Parathyroid adenoma (tissue), 2 donors: Measurements from ENCODE around the gene INPP5A.

Source experiments
- H2AFZ ChIP-seq: fragments of 300-600 bp; sonication (generic); one replicate; pipeline ENCODE4 v1.7.0; 2017; ENCODE audit warnings: antibody characterized with exemption, mild to moderate bottlenecking
- H3K27ac ChIP-seq: fragments of 300-600 bp; sonication (generic); one replicate; pipeline ENCODE4 v1.7.0; 2017
- H3K27me3 ChIP-seq: fragments of 300-600 bp; sonication (generic); one replicate; pipeline ENCODE4 v1.7.0; 2017; ENCODE audit warnings: low read length; ENCODE audit not compliant: control insufficient read depth, insufficient read depth
- H3K36me3 ChIP-seq: fragments of 300-600 bp; sonication (generic); one replicate; pipeline ENCODE4 v1.7.0; 2017; ENCODE audit warnings: low read length; ENCODE audit not compliant: control insufficient read depth, insufficient read depth
- H3K4me1 ChIP-seq: fragments of 300-600 bp; sonication (generic); one replicate; pipeline ENCODE4 v1.7.0; 2017; ENCODE audit warnings: control low read depth
- H3K4me2 ChIP-seq: fragments of 300-600 bp; sonication (generic); one replicate; pipeline ENCODE4 v1.7.0; 2017; ENCODE audit warnings: low read length
- H3K4me3 ChIP-seq: fragments of 300-600 bp; sonication (generic); one replicate; pipeline ENCODE4 v1.7.0; 2017; ENCODE audit warnings: low read depth, low read length
- H3K79me2 ChIP-seq: fragments of 300-600 bp; sonication (generic); one replicate; pipeline ENCODE4 v1.7.0; 2017; ENCODE audit warnings: control low read depth
- H3K9ac ChIP-seq: fragments of 300-600 bp; sonication (generic); one replicate; pipeline ENCODE4 v1.7.0; 2017; ENCODE audit warnings: mild to moderate bottlenecking
- H3K9me3 ChIP-seq: fragments of 300-600 bp; sonication (generic); one replicate; pipeline ENCODE4 v1.7.0; 2017; ENCODE audit warnings: low read length; ENCODE audit not compliant: control insufficient read depth
- CTCF ChIP-seq: fragments of 300-600 bp; sonication (generic); IDR thresholded peaks from one replicate; pipeline ENCODE4 v1.7.0; 2017; ENCODE audit warnings: antibody characterized with exemption, mild to moderate bottlenecking
- donor health status: primary hyperparathyroidism.

The INPP5A gene

GRCh38 chr10:132750936-132751335, 213.3 kb downstream of the INPP5A start:
- H3K4me3 ChIP-seq = no peak overlapping the region
- no peaks in the 10 kb centered on the region for H3K27me3 ChIP-seq
- H3K4me2 ChIP-seq = no peak overlapping the region
- H3K36me3 ChIP-seq = no peaks in the 10 kb centered on the region
- TF ChIP-seq CTCF = no peak
- no peaks in the 10 kb centered on the region for H3K79me2 ChIP-seq
- H3K9me3 ChIP-seq = no peaks in the 10 kb centered on the region
- H3K4me1 ChIP-seq = no peaks in the 10 kb centered on the region
- no peak overlapping the region for H3K27ac ChIP-seq
- H3K9ac ChIP-seq = no peak overlapping the region
- no peak overlapping the region for H2AFZ ChIP-seq

- Histone ChIP-seq H3K4me2 (no peak overlapping the region), H3K9ac (no peak overlapping the region), H3K36me3 (no peaks in the 10 kb centered on the region), H3K27ac (no peak overlapping the region), H3K79me2 (no peaks in the 10 kb centered on the region), H2AFZ (no peak overlapping the region), H3K4me3 (no peak overlapping the region), H3K27me3 (no peaks in the 10 kb centered on the region), H3K9me3 (no peaks in the 10 kb centered on the region), H3K4me1 (no peaks in the 10 kb centered on the region)
- TF ChIP-seq CTCF = no peak
Measured at GRCh38 chr10:132752378-132752777, 214.8 kb downstream of the INPP5A start.

- H3K36me3 ChIP-seq = no peaks in the 10 kb centered on the region
- no peak for TF ChIP-seq CTCF
- no peak overlapping the region for H3K9ac ChIP-seq
- no peak overlapping the region for H2AFZ ChIP-seq
- no peaks in the 10 kb centered on the region for H3K4me1 ChIP-seq
- H3K4me2 ChIP-seq = no peak overlapping the region
- no peaks in the 10 kb centered on the region for H3K9me3 ChIP-seq
- H3K79me2 ChIP-seq = no peaks in the 10 kb centered on the region
- H3K4me3 ChIP-seq = no peak overlapping the region
- H3K27ac ChIP-seq = no peak overlapping the region
- no peaks in the 10 kb centered on the region for H3K27me3 ChIP-seq
Measured at GRCh38 chr10:132752961-132753360, 215.4 kb downstream of the INPP5A start.

GRCh38 chr10:132753596-132753995, 216.0 kb downstream of the INPP5A start:
- Histone ChIP-seq H3K9ac (no peak overlapping the region), H3K27me3 (no peaks in the 10 kb centered on the region), H3K4me1 (no peaks in the 10 kb centered on the region), H2AFZ (no peak overlapping the region), H3K27ac (no peak overlapping the region), H3K4me2 (no peak overlapping the region), H3K4me3 (no peak overlapping the region), H3K9me3 (no peaks in the 10 kb centered on the region), H3K79me2 (no peaks in the 10 kb centered on the region), H3K36me3 (no peaks in the 10 kb centered on the region)
- no peak for TF ChIP-seq CTCF

- H3K27ac ChIP-seq = no peak overlapping the region
- H2AFZ ChIP-seq = no peak overlapping the region
- no peak overlapping the region for H3K4me3 ChIP-seq
- no peak overlapping the region for H3K4me2 ChIP-seq
- H3K36me3 ChIP-seq = no peaks in the 10 kb centered on the region
- H3K9me3 ChIP-seq = no peaks in the 10 kb centered on the region
- no peaks in the 10 kb centered on the region for H3K4me1 ChIP-seq
- no peaks in the 10 kb centered on the region for H3K79me2 ChIP-seq
- no peaks in the 10 kb centered on the region for H3K27me3 ChIP-seq
- TF ChIP-seq CTCF = no peak
- H3K9ac ChIP-seq = no peak overlapping the region
Measured at GRCh38 chr10:132754071-132754470, 216.5 kb downstream of the INPP5A start.
